DND-41 (cell line): ENCODE measurements around the gene SPIB.
"Not testable (repeated sequence)": the region's sequence is repeated elsewhere in the genome, so short reads cannot be mapped to it uniquely, and the experiment has no call there.

ENCODE experiments used
- ATAC-seq: fragments of 200-7000 bp; cut with Tn5 transposase; 3 replicates; pipeline ENCODE4 v1.9.1; 2021; ENCODE audit warnings: low read depth; ENCODE audit not compliant: insufficient read depth
- DNase-seq: peaks from one replicate; pipeline ENCODE4 v3.0.0-alpha.2; 2020
- H2AFZ ChIP-seq: 2 replicates; pipeline ENCODE4 v1.6.0; 2012; ENCODE audit warnings: low read depth, low read length
- H3K27ac ChIP-seq: 2 replicates; pipeline ENCODE4 v1.5.1; 2012; ENCODE audit warnings: low read length, inconsistent platforms
- H3K27me3 ChIP-seq: fragments of 200-600 bp; sonication (generic); 2 replicates; pipeline ENCODE4 v1.6.0; 2012; ENCODE audit warnings: low read length, mild to moderate bottlenecking, inconsistent platforms; ENCODE audit not compliant: insufficient read depth, poor library complexity
- H3K36me3 ChIP-seq: 2 replicates; pipeline ENCODE4 v1.5.1; 2012; ENCODE audit warnings: low read length, inconsistent platforms; ENCODE audit not compliant: insufficient read depth
- H3K4me1 ChIP-seq: 2 replicates; pipeline ENCODE4 v1.5.1; 2012; ENCODE audit warnings: mild to moderate bottlenecking, low read length; ENCODE audit not compliant: insufficient read depth
- H3K4me2 ChIP-seq: 2 replicates; pipeline ENCODE4 v1.6.0; 2012; ENCODE audit warnings: mild to moderate bottlenecking, moderate library complexity, low read length, inconsistent platforms; ENCODE audit not compliant: insufficient read depth
- H3K4me3 ChIP-seq, 2 experiments: fragments of 200-600 bp in 1 of 2; shearing (Covaris generic) in 1 of 2; 2 replicates each; pipeline ENCODE4 v1.5.1; 2012 to 2016; ENCODE audit warnings: inconsistent platforms in 2 of 2, low read length in 2 of 2, mild to moderate bottlenecking in 2 of 2, low read depth in 1 of 2, moderate library complexity in 1 of 2
- H3K79me2 ChIP-seq: 2 replicates; pipeline ENCODE4 v1.6.0; 2012; ENCODE audit warnings: low read length, inconsistent platforms; ENCODE audit not compliant: insufficient read depth
- H3K9ac ChIP-seq: 2 replicates; pipeline ENCODE4 v1.6.0; 2012; ENCODE audit warnings: low read depth, mild to moderate bottlenecking, inconsistent platforms, low read length, moderate library complexity
- H3K9me3 ChIP-seq: 2 replicates; pipeline ENCODE4 v1.5.1; 2012; ENCODE audit warnings: low read length, moderate library complexity, mild to moderate bottlenecking, inconsistent platforms; ENCODE audit not compliant: insufficient read depth, severe bottlenecking
- H4K20me1 ChIP-seq: 2 replicates; pipeline ENCODE4 v1.6.0; 2012; ENCODE audit warnings: low read length; ENCODE audit not compliant: insufficient read depth
- CTCF ChIP-seq: IDR thresholded peaks from 2 replicates; pipeline ENCODE4 v1.5.1; 2012; ENCODE audit warnings: borderline replicate concordance, low read length, moderate library complexity, mild to moderate bottlenecking; ENCODE audit not compliant: poor library complexity, severe bottlenecking; ENCODE audit errors: extremely low read depth
- EZH2 ChIP-seq: IDR thresholded peaks from 3 replicates; pipeline ENCODE4 v1.6.1; 2012; ENCODE audit warnings: borderline replicate concordance, low read depth, mild to moderate bottlenecking, moderate library complexity, low read length, inconsistent platforms; ENCODE audit not compliant: severe bottlenecking

Gene SPIB

GRCh38 chr19:50384685-50385535, 33.8 kb upstream of the SPIB start:
- Histone ChIP-seq H3K79me2 (peaks cover 56% of the 10 kb centered on the region), H4K20me1 (peaks cover 46% of the 10 kb centered on the region)
- no peak for ATAC-seq

GRCh38 chr19:50387176-50387867, 31.4 kb upstream of the SPIB start:
- Histone ChIP-seq H3K4me1 (peaks cover 32% of the 10 kb centered on the region), H3K36me3 (peaks cover 52% of the 10 kb centered on the region), H4K20me1 (peaks cover 46% of the 10 kb centered on the region), H3K4me2 (no peak overlapping the region), H3K27ac (no peak overlapping the region), H3K79me2 (peaks cover 74% of the 10 kb centered on the region), H2AFZ (no peak overlapping the region), H3K9ac (no peak overlapping the region), H3K9me3 (no peaks in the 10 kb centered on the region), H3K4me3 (no peak overlapping the region), H3K27me3 (no peaks in the 10 kb centered on the region)
- no peak for ATAC-seq
- no peak for DNase-seq
- TF ChIP-seq EZH2 (no peak), CTCF (no peak)

More at GRCh38 chr19:50384685-50385535, 33.8 kb upstream of the SPIB start:
- H3K36me3 ChIP-seq: peaks cover 67% of the 10 kb centered on the region
- H3K9ac ChIP-seq: peak overlapping the region; percentile 80
- peak overlapping the region; percentile 98 to 100; a peak in 3 of 4 replicates for H3K4me3 ChIP-seq
- no peaks in the 10 kb centered on the region for H3K9me3 ChIP-seq
- no peak for DNase-seq
- TF ChIP-seq EZH2 (no peak), CTCF (no peak)
- H3K27ac ChIP-seq: peak overlapping the region; percentile 89
- peaks cover 32% of the 10 kb centered on the region for H3K4me1 ChIP-seq
- H2AFZ ChIP-seq: peak overlapping the region; percentile 83
- H3K27me3 ChIP-seq: no peaks in the 10 kb centered on the region
- peak overlapping the region; percentile 100 for H3K4me2 ChIP-seq

- ATAC-seq (no peak), DNase-seq (no peak)
- Histone ChIP-seq H4K20me1 (peaks cover 51% of the 10 kb centered on the region), H3K4me1 (peaks cover 32% of the 10 kb centered on the region), H2AFZ (no peak overlapping the region), H3K4me3 (no peak overlapping the region), H3K9me3 (no peaks in the 10 kb centered on the region), H3K36me3 (peaks cover 53% of the 10 kb centered on the region), H3K79me2 (peaks cover 79% of the 10 kb centered on the region), H3K4me2 (no peak overlapping the region), H3K9ac (no peak overlapping the region), H3K27me3 (no peaks in the 10 kb centered on the region), H3K27ac (no peak overlapping the region)
- no peak for TF ChIP-seq EZH2
Measured at GRCh38 chr19:50387868-50388245, 30.9 kb upstream of the SPIB start.

GRCh38 chr19:50390295-50390694, 28.4 kb upstream of the SPIB start:
- not testable (repeated sequence) for H3K9ac ChIP-seq, H3K4me3 ChIP-seq, ATAC-seq, H3K9me3 ChIP-seq, H3K27ac ChIP-seq, H2AFZ ChIP-seq, DNase-seq, H3K4me2 ChIP-seq, H3K27me3 ChIP-seq
- Histone ChIP-seq H3K79me2 (peaks cover 88% of the 10 kb centered on the region), H3K4me1 (peaks cover 18% of the 10 kb centered on the region), H4K20me1 (peaks cover 55% of the 10 kb centered on the region), H3K36me3 (peaks cover 68% of the 10 kb centered on the region)

- not testable (repeated sequence) for H3K9me3 ChIP-seq, H2AFZ ChIP-seq, H3K9ac ChIP-seq, H3K27me3 ChIP-seq, H3K27ac ChIP-seq, H3K4me2 ChIP-seq, ATAC-seq, H3K4me3 ChIP-seq, DNase-seq
- peaks cover 88% of the 10 kb centered on the region for H3K79me2 ChIP-seq
- peaks cover 64% of the 10 kb centered on the region for H3K36me3 ChIP-seq
- peaks cover 50% of the 10 kb centered on the region for H4K20me1 ChIP-seq
- peaks cover 11% of the 10 kb centered on the region for H3K4me1 ChIP-seq
Measured at GRCh38 chr19:50390952-50391351, 27.8 kb upstream of the SPIB start.
